HepG2 (cell line): Measurements from ENCODE around the gene GALNT1. TPM values are rescaled to one million over a fixed set of nuclear protein-coding genes. Genes with fewer than 3 reads are reported as not detected.
A peak's percentile ranks its signal among the peaks of the same experiment; 100 is the strongest.

Source experiments
- ELF1 ChIP-seq: sonication (generic); formaldehyde crosslinking; IDR thresholded peaks from 2 replicates; pipeline ENCODE4 v1.4.0; 2020; ENCODE audit warnings: missing genetic modification reagents
- FOXA3 ChIP-seq: IDR thresholded peaks from 2 replicates; pipeline ENCODE4 v1.6.1; 2016; ENCODE audit warnings: missing genetic modification reagents, missing compliant biosample characterization
- GATA4 ChIP-seq: sonication (generic); IDR thresholded peaks from 2 replicates; pipeline ENCODE4 v1.6.1; 2016; ENCODE audit warnings: antibody characterized with exemption, low read depth, borderline replicate concordance
- KLF11 ChIP-seq: IDR thresholded peaks from 2 replicates; pipeline ENCODE4 v1.6.1; 2016; ENCODE audit warnings: missing compliant biosample characterization
- MED8 ChIP-seq: sonication (generic); formaldehyde crosslinking; IDR thresholded peaks from 2 replicates; pipeline ENCODE4 v1.8.1; 2023; ENCODE audit warnings: mild to moderate bottlenecking, missing genetic modification reagents; ENCODE audit not compliant: insufficient replicate concordance
- MEF2D ChIP-seq: sonication (generic); formaldehyde crosslinking; IDR thresholded peaks from 2 replicates; pipeline ENCODE4 v1.5.1; 2020; ENCODE audit warnings: mild to moderate bottlenecking, missing genetic modification reagents
- MTA3 ChIP-seq: sonication (generic); formaldehyde crosslinking; IDR thresholded peaks from 2 replicates; pipeline ENCODE4 v1.4.0; 2020; ENCODE audit warnings: missing genetic modification reagents
- NR2F6 ChIP-seq, 2 experiments: IDR thresholded peaks; 2 replicates each; pipeline ENCODE4 v1.6.1; 2016; ENCODE audit warnings: antibody characterized with exemption in 1 of 2, mild to moderate bottlenecking in 1 of 2
- PRDM10 ChIP-seq: sonication (generic); formaldehyde crosslinking; IDR thresholded peaks from 2 replicates; pipeline ENCODE4 v1.4.0; 2020; ENCODE audit warnings: low read depth, missing genetic modification reagents
- RNF219 ChIP-seq: sonication (generic); formaldehyde crosslinking; IDR thresholded peaks from 2 replicates; pipeline ENCODE4 v1.5.0; 2020; ENCODE audit warnings: mild to moderate bottlenecking, missing genetic modification reagents
- U2AF2 ChIP-seq: fragments of 200-400 bp; formaldehyde crosslinking; IDR thresholded peaks from 2 replicates; pipeline ENCODE4 v1.6.1; 2017; ENCODE audit warnings: low read depth, mild to moderate bottlenecking, low read length
- ZNF816 ChIP-seq: sonication (generic); formaldehyde crosslinking; IDR thresholded peaks from 2 replicates; pipeline ENCODE4 v1.8.0; 2022; ENCODE audit warnings: missing genetic modification reagents, mild to moderate bottlenecking, borderline replicate concordance
- ZNF83 ChIP-seq: sonication (generic); formaldehyde crosslinking; IDR thresholded peaks from 2 replicates; pipeline ENCODE4 v1.4.0; 2020; ENCODE audit warnings: missing genetic modification reagents, mild to moderate bottlenecking, borderline replicate concordance
- ZSCAN29 ChIP-seq: sonication (generic); formaldehyde crosslinking; conservative IDR thresholded peaks from 2 replicates; pipeline ENCODE4 v1.4.0; 2020; ENCODE audit warnings: mild to moderate bottlenecking, missing genetic modification reagents
- polyA plus RNA-seq, 8 experiments: library from polyadenylated mRNA; depleted of rRNA in 3 of 8; stranded (reverse) in 7 of 8; unstranded in 1 of 8; fragments of >200 nt; fragmentation: Illumina TruSeq in 4 of 8; extraction: Trizol in 4 of 8; gene quantifications; 2 replicates each; pipeline versions ENCODE4 v1.2.1 to v1.2.3, GENCODE V29; 2011 to 2016; ENCODE audit warnings: low read depth in 4 of 8, missing spikeins in 1 of 8, mixed read lengths in 1 of 8; ENCODE audit not compliant: insufficient read depth in 1 of 8
- total RNA-seq, 5 experiments: library from RNA; depleted of rRNA; stranded (reverse); fragments of >200 nt; fragmentation: Illumina TruSeq; extraction: Trizol; gene quantifications; 2 replicates each; pipeline ENCODE4 v1.2.3, GENCODE V29; 2016; ENCODE audit warnings: low read depth in 1 of 5
- TF ChIP-seq, protein P1 (sequence below): sonication (generic); formaldehyde crosslinking; IDR thresholded peaks from 2 replicates; pipeline ENCODE4 v1.4.0; 2020; ENCODE audit warnings: missing genetic modification reagents, borderline replicate concordance
- TF ChIP-seq, protein P2 (sequence below): sonication (generic); formaldehyde crosslinking; IDR thresholded peaks from 2 replicates; pipeline ENCODE4 v1.4.0; 2020; ENCODE audit warnings: missing genetic modification reagents

GALNT1 gene
- total and polyA plus RNA-seq, 2 of the 13 experiments (the other 11 are each of a cell fraction or from before 2014, with no cell fraction given) = 41.1 to 100 TPM

DNA sequence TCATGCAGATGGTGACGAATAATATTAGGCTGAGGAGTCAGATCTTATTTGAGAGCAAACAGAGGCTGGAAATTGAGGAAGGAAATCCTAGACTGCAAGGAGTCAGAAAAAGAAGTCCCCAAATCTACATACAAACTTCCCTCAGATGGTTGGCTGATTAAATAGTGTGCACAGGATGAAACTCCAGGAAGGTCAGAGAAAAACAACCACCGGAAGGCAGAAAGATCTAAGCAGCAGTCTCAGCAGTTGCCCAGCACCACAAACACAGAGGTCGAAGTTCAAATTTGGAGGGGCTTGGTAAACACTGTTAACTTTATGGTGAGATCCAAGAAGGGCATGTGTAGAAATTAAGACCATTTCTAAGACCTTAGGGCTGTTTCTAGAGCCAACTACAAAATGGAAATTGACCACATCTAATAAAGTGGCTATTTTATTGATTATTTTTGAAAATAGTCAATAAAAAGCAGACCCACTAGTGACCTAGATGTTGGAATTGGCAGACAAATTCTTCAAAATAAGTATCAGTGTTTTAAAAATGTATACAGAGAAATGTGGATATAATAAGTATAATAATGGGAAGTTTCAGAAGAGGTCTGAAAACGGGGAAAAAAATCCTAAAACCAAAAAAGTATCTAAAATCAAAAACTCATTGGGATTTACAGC lies 134.8 kb downstream of the GALNT1 start (continued):
- TF ChIP-seq PRDM10 (CRISPR knock-in tag) (0 out of 2 replicates have a peak, but pooled peaks have one; percentile 40), NR2F6 (IDR thresholded peaks at IDR 0.05) (peak; percentile 92), NR2F6 (CRISPR knock-in tag; IDR thresholded peaks at IDR 0.05) (peak; percentile 95), MED8 (peak; percentile 29), ZSCAN29 (CRISPR knock-in tag) (0 out of 2 replicates have a peak, but pooled peaks have one; percentile 67), MTA3 (CRISPR knock-in tag) (no peak), RNF219 (no peak), U2AF2 (no peak), ELF1 (CRISPR knock-in tag) (peak; percentile 54; the same call in 1 of the 2 replicates), MEF2D (CRISPR knock-in tag) (no peak; the same call in 1 of the 2 replicates), ZNF816 (no peak), KLF11 (CRISPR knock-in tag) (peak; percentile 47; the same call in 1 of the 2 replicates), ZNF83 (CRISPR knock-in tag) (no peak), FOXA3 (CRISPR knock-in tag) (peak; percentile 94), GATA4 (peak; percentile 76; the same call in 1 of the 2 replicates)
- TF ChIP-seq, protein P1, sequence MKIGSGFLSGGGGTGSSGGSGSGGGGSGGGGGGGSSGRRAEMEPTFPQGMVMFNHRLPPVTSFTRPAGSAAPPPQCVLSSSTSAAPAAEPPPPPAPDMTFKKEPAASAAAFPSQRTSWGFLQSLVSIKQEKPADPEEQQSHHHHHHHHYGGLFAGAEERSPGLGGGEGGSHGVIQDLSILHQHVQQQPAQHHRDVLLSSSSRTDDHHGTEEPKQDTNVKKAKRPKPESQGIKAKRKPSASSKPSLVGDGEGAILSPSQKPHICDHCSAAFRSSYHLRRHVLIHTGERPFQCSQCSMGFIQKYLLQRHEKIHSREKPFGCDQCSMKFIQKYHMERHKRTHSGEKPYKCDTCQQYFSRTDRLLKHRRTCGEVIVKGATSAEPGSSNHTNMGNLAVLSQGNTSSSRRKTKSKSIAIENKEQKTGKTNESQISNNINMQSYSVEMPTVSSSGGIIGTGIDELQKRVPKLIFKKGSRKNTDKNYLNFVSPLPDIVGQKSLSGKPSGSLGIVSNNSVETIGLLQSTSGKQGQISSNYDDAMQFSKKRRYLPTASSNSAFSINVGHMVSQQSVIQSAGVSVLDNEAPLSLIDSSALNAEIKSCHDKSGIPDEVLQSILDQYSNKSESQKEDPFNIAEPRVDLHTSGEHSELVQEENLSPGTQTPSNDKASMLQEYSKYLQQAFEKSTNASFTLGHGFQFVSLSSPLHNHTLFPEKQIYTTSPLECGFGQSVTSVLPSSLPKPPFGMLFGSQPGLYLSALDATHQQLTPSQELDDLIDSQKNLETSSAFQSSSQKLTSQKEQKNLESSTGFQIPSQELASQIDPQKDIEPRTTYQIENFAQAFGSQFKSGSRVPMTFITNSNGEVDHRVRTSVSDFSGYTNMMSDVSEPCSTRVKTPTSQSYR = no peak; the same call in 1 of the 2 replicates
- TF ChIP-seq, protein P2, sequence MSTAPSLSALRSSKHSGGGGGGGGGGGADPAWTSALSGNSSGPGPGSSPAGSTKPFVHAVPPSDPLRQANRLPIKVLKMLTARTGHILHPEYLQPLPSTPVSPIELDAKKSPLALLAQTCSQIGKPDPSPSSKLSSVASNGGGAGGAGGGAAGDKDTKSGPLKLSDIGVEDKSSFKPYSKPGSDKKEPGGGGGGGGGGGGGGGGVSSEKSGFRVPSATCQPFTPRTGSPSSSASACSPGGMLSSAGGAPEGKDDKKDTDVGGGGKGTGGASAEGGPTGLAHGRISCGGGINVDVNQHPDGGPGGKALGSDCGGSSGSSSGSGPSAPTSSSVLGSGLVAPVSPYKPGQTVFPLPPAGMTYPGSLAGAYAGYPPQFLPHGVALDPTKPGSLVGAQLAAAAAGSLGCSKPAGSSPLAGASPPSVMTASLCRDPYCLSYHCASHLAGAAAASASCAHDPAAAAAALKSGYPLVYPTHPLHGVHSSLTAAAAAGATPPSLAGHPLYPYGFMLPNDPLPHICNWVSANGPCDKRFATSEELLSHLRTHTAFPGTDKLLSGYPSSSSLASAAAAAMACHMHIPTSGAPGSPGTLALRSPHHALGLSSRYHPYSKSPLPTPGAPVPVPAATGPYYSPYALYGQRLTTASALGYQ (CRISPR knock-in tag) = peak; percentile 74; the same call in 1 of the 2 replicates
